GM12878 (cell line): ENCODE data around the gene ZFHX2.

Experiments
- CBX5 ChIP-seq: sonication (generic); IDR thresholded peaks from 2 replicates; pipeline ENCODE4 v1.6.1; 2016; ENCODE audit warnings: low read depth, moderate library complexity, mild to moderate bottlenecking, inconsistent platforms
- CTCF ChIP-seq, 3 experiments: IDR thresholded peaks in 2 of 3; conservative IDR thresholded peaks in 1 of 3; 2 replicates each; pipeline ENCODE4 v1.5.1; 2011; ENCODE audit warnings: low read depth in 3 of 3, low read length in 3 of 3, mild to moderate bottlenecking in 3 of 3, control low read depth in 2 of 3, moderate library complexity in 2 of 3, inconsistent platforms in 1 of 3, mixed read lengths in 1 of 3; ENCODE audit not compliant: control insufficient read depth in 2 of 3, insufficient read depth in 1 of 3; ENCODE audit errors: extremely low read depth in 1 of 3
- EGR1 ChIP-seq, 2 experiments: IDR thresholded peaks; 1 replicate in 1 of 2; 2 replicates in 1 of 2; pipeline ENCODE4 v1.6.1; 2011 to 2012; ENCODE audit warnings: low read depth in 2 of 2, low read length in 2 of 2, borderline replicate concordance in 1 of 2, mild to moderate bottlenecking in 1 of 2, moderate library complexity in 1 of 2
- EZH2 ChIP-seq: IDR thresholded peaks from 2 replicates; pipeline ENCODE4 v1.6.1; 2012; ENCODE audit warnings: low read depth, mild to moderate bottlenecking, control low read depth, inconsistent platforms, low read length, borderline replicate concordance; ENCODE audit not compliant: control insufficient read depth
- GABPA ChIP-seq: IDR thresholded peaks from 2 replicates; pipeline ENCODE4 v1.6.1; 2014; ENCODE audit warnings: antibody characterized with exemption, low read depth, mild to moderate bottlenecking, inconsistent platforms
- POLR2A ChIP-seq: IDR thresholded peaks from 2 replicates; pipeline ENCODE4 v1.6.1; 2011; ENCODE audit warnings: low read depth, mild to moderate bottlenecking, low read length
- POLR2AphosphoS5 ChIP-seq: IDR thresholded peaks from 2 replicates; pipeline ENCODE4 v1.6.1; 2011; ENCODE audit warnings: mild to moderate bottlenecking, low read length, inconsistent platforms

GRCh38 chr14:23513818-23514643, 37.5 kb downstream of the ZFHX2 start:
- TF ChIP-seq POLR2A (no peak), POLR2AphosphoS5 (no peak), CTCF (IDR thresholded peaks at IDR 0.05 in 2 of 3, conservative IDR thresholded peaks at IDR 0.05 in 1 of 3; ENCODE audit: control insufficient read depth in 2 of 3, extremely low read depth in 1 of 3, insufficient read depth in 1 of 3, low read depth in 3 of 3, low read length in 3 of 3) (no peak), CBX5 (no peak), EZH2 (no peak), EGR1 (IDR thresholded peaks at IDR 0.05; ENCODE audit: borderline replicate concordance in 1 of 2, low read depth in 2 of 2, low read length in 2 of 2) (no peak), GABPA (no peak)
